GM12878 (cell line): ENCODE results near the gene MCC. TPM values are rescaled to one million over a fixed set of nuclear protein-coding genes. Genes with fewer than 3 reads are reported as not detected.

Experiments
- ATAC-seq: fragments of 200-7000 bp; cut with Tn5 transposase; 3 replicates; pipeline ENCODE4 v1.9.1; 2020; ENCODE audit warnings: mild to moderate bottlenecking, moderate library complexity
- BruUV-seq: library from RNA; stranded (reverse); fragments of 400-500 nt; replicated peaks from 2 replicates; lab custom pipeline; 2021; lab: Mats Ljungman, UMichigan
- CTCF ChIA-PET: fragments of 300-600 bp; sonication (Branson Sonifier 250); formaldehyde crosslinking; extraction: SDS; loops from one replicate; lab custom pipeline; 2021; ENCODE audit warnings: inconsistent platforms; lab: Yijun Ruan, JAX
- POLR2A ChIA-PET: fragments of 350-600 bp; formaldehyde crosslinking; extraction: SDS; loops from one replicate; lab custom pipeline; 2021; ENCODE audit warnings: inconsistent platforms; lab: Charles Lee
- RAD21 ChIA-PET: fragments of 300-600 bp; sonication (Branson Sonifier 250); formaldehyde crosslinking; loops from one replicate; lab custom pipeline; 2023; ENCODE audit warnings: antibody characterized with exemption; ENCODE audit not compliant: unreplicated experiment; lab: Charles Lee
- SMC1A ChIA-PET: fragments of 300-600 bp; sonication (Branson Sonifier 250); formaldehyde crosslinking; loops from one replicate; lab custom pipeline; 2023; ENCODE audit not compliant: unreplicated experiment, uncharacterized antibody; lab: Charles Lee
- DNase-seq: peaks from one replicate; pipeline ENCODE4 v3.0.0-alpha.2; 2011; ENCODE audit warnings: low read depth, low spot score
- FAIRE-seq: peaks from 3 replicates; lab custom pipeline; 2011; peaks lifted over from hg19 to GRCh38; lab: Jason Lieb, UNC
- H2AFZ ChIP-seq: 2 replicates; pipeline ENCODE4 v1.6.0; 2011; ENCODE audit warnings: low read depth, low read length, control low read depth; ENCODE audit not compliant: control insufficient read depth
- H3K27ac ChIP-seq: 2 replicates; pipeline ENCODE4 v1.5.1; 2011; ENCODE audit warnings: control low read depth; ENCODE audit not compliant: control insufficient read depth, insufficient read depth
- H3K27me3 ChIP-seq, 2 experiments: replicated peaks in 1 of 2; 2 replicates each; pipeline versions ENCODE4 v1.6.0 to v1.6.1; 2011; ENCODE audit warnings: low read length in 1 of 2; ENCODE audit not compliant: control insufficient read depth in 2 of 2, insufficient read depth in 2 of 2
- H3K36me3 ChIP-seq, 2 experiments: 2 replicates each; pipeline ENCODE4 v1.5.1; 2011; ENCODE audit warnings: low read length in 1 of 2; ENCODE audit not compliant: control insufficient read depth in 2 of 2, insufficient read depth in 2 of 2
- H3K4me1 ChIP-seq: 2 replicates; pipeline ENCODE4 v1.6.1; 2011; ENCODE audit warnings: mild to moderate bottlenecking, low read length, moderate library complexity, mixed read lengths; ENCODE audit not compliant: control insufficient read depth, insufficient read depth
- H3K4me2 ChIP-seq: 2 replicates; pipeline ENCODE4 v1.6.0; 2011; ENCODE audit warnings: control low read depth; ENCODE audit not compliant: control insufficient read depth, insufficient read depth
- H3K4me3 ChIP-seq: fragments of 200-600 bp; sonication (generic); 2 replicates; pipeline ENCODE4 v1.5.1; 2016
- H3K79me2 ChIP-seq: 2 replicates; pipeline ENCODE4 v1.6.0; 2011; ENCODE audit warnings: low read length; ENCODE audit not compliant: control insufficient read depth, insufficient read depth
- H3K9ac ChIP-seq: 2 replicates; pipeline ENCODE4 v1.8.0; 2011; ENCODE audit warnings: low read length, control low read depth, mixed read lengths; ENCODE audit not compliant: control insufficient read depth, insufficient read depth
- H3K9me3 ChIP-seq: replicated peaks from 3 replicates; pipeline ENCODE4 v1.5.1; 2011; ENCODE audit warnings: mild to moderate bottlenecking, low read length; ENCODE audit not compliant: control insufficient read depth, insufficient read depth
- H4K20me1 ChIP-seq: 2 replicates; pipeline ENCODE4 v1.6.0; 2011; ENCODE audit not compliant: control insufficient read depth, insufficient read depth
- ESRRA ChIP-seq: IDR thresholded peaks from 2 replicates; pipeline ENCODE4 v1.6.1; 2012; ENCODE audit warnings: mild to moderate bottlenecking, low read length, improper control_type of control experiment
- HSF1 ChIP-seq: fragments of 150-350 bp; IDR thresholded peaks from 2 replicates; pipeline ENCODE4 v1.6.1; 2014; ENCODE audit warnings: mild to moderate bottlenecking, low read depth, low read length
- IRF3 ChIP-seq: fragments of 450-650 bp; IDR thresholded peaks from 2 replicates; pipeline ENCODE4 v1.6.1; 2014; ENCODE audit warnings: mild to moderate bottlenecking
- IRF5 ChIP-seq: fragments of 450-650 bp; IDR thresholded peaks from 2 replicates; pipeline ENCODE4 v1.6.1; 2017; ENCODE audit warnings: borderline replicate concordance
- NBN ChIP-seq: fragments of 450-650 bp; IDR thresholded peaks from 2 replicates; pipeline ENCODE4 v1.6.1; 2016
- RUNX3 ChIP-seq: IDR thresholded peaks from 2 replicates; pipeline ENCODE4 v1.6.1; 2012; ENCODE audit warnings: low read length, inconsistent platforms
- SMC3 ChIP-seq: IDR thresholded peaks from 2 replicates; pipeline ENCODE4 v1.6.1; 2011; ENCODE audit warnings: low read length, improper control_type of control experiment, borderline replicate concordance
- TARDBP ChIP-seq: IDR thresholded peaks from 2 replicates; pipeline ENCODE4 v1.6.1; 2016; ENCODE audit warnings: borderline replicate concordance
- ZNF687 ChIP-seq: fragments of 450-650 bp; IDR thresholded peaks from 2 replicates; pipeline ENCODE4 v1.6.1; 2017; ENCODE audit warnings: mild to moderate bottlenecking, moderate library complexity
- ZZZ3 ChIP-seq: IDR thresholded peaks from 2 replicates; pipeline ENCODE4 v1.6.1; 2011; ENCODE audit warnings: low read depth; ENCODE audit not compliant: control insufficient read depth, insufficient read length
- whole genome bisulfite sequencing: methylation state at CpG from one replicate; pipeline ENCODE4 v1.1.6; 2016; ENCODE audit warnings: low lambda C conversion rate; ENCODE audit not compliant: insufficient replicate concordance, insufficient coverage; ENCODE audit errors: missing lambda C conversion rate; 5-methylcytosine and 5-hydroxymethylcytosine counted together
- in situ Hi-C: fragments of 300-500 bp; cut with MboI; formaldehyde crosslinking; loops from 9 replicates; pipeline ENCODE4 v1.14.3; 2018; ENCODE audit warnings: mixed read lengths
- intact Hi-C: fragments of 100-400 bp; cut with micrococcal nuclease; formaldehyde crosslinking; loops from one replicate; pipeline ENCODE4 v1.14.2; 2022; ENCODE audit not compliant: unreplicated experiment
- polyA plus RNA-seq, 11 experiments: library from polyadenylated mRNA; depleted of rRNA in 4 of 11; unstranded in 6 of 11; stranded (reverse) in 5 of 11; fragments of >200 nt; fragmentation: Nextera tagmentation in 4 of 11; fragmentation: Illumina TruSeq in 1 of 11; extraction: Ambion mirVana in 4 of 11; extraction: Trizol in 1 of 11; gene quantifications; 1 replicate in 1 of 11; 2 replicates in 10 of 11; pipeline versions ENCODE4 v1.2.1 to v1.2.3, GENCODE V29; 2011 to 2016; ENCODE audit warnings: inconsistent platforms in 2 of 11, missing spikeins in 2 of 11, low read depth in 1 of 11
- total RNA-seq, 4 experiments: library from RNA; depleted of rRNA in 3 of 4; stranded (reverse); fragments of >200 nt in 3 of 4; fragmentation: Illumina TruSeq in 1 of 4; extraction: Trizol in 1 of 4; gene quantifications; 2 replicates each; pipeline versions ENCODE4 v1.2.1 to v1.2.3, GENCODE V29; 2013 to 2021

MCC gene
- total and polyA plus RNA-seq, 10 of the 15 experiments (the other 5 are each of a cell fraction or from before 2014, with no cell fraction given), result 0.03 to 0.86 (median 0.16) TPM

GRCh38 chr5:113219695-113220094 lies 268.6 kb downstream of the MCC start:
- no peak overlapping the region for H3K4me2 ChIP-seq
- no peaks in the 10 kb centered on the region for H3K36me3 ChIP-seq
- H2AFZ ChIP-seq, result no peak overlapping the region
- ChIA-PET POLR2A (no interaction called here), SMC1A (no interaction called here), RAD21 (no interaction called here), CTCF (interaction anchor here (1.2 kb wide), 1 partner anchor 9 kb away, joined by 3 read pairs; no protein-coding TSS in a partner anchor)
- ATAC-seq (no peak), FAIRE-seq (no peak), DNase-seq (no peak)
- H3K79me2 ChIP-seq, result no peaks in the 10 kb centered on the region
- H3K27ac ChIP-seq, result no peak overlapping the region
- BruUV-seq, result no TSS peak
- 77% methylated on average over 2 of the region's 3 CpGs for WGBS
- TF ChIP-seq TARDBP (no peak), NBN (no peak), ZNF687 (no peak), HSF1 (no peak), SMC3 (no peak), IRF3 (no peak), RUNX3 (no peak), ZZZ3 (no peak), ESRRA (no peak), IRF5 (no peak)
- H4K20me1 ChIP-seq, result no peaks in the 10 kb centered on the region
- no peaks in the 10 kb centered on the region for H3K4me1 ChIP-seq
- no peak overlapping the region for H3K9ac ChIP-seq
- intact Hi-C loops, result no loop called here
- in situ Hi-C loops, result no loop called here
- H3K9me3 ChIP-seq, result no peaks in the 10 kb centered on the region
- no peak overlapping the region for H3K4me3 ChIP-seq
- no peaks in the 10 kb centered on the region; a peak in 2 of 4 replicates for H3K27me3 ChIP-seq
